CD4-positive, alpha-beta memory T cell (primary cell): ENCODE results near the gene ADD2. TPM values are rescaled to one million over a fixed set of nuclear protein-coding genes. Genes with fewer than 3 reads are reported as not detected.
"Not testable (repeated sequence)": the region's sequence is repeated elsewhere in the genome, so short reads cannot be mapped to it uniquely, and the experiment has no call there.

Source experiments
- CTCF ChIA-PET: fragments of 350-600 bp; sonication (Branson Sonifier 250); formaldehyde crosslinking; loops from one replicate; lab custom pipeline; 2021; ENCODE audit warnings: inconsistent platforms; ENCODE audit not compliant: partially characterized antibody; lab: Charles Lee
- POLR2A ChIA-PET: fragments of 350-600 bp; sonication (Branson Sonifier 250); formaldehyde crosslinking; loops from one replicate; lab custom pipeline; 2021; ENCODE audit not compliant: partially characterized antibody; lab: Charles Lee
- DNase-seq, 5 donors: peaks; one replicate each; pipeline versions ENCODE4 v3.0.0 to v3.0.0-alpha.2; 2020 to 2022; ENCODE audit warnings: mixed read lengths in 1 of 5
- H3K27ac ChIP-seq: one replicate; pipeline ENCODE4 v1.7.0; 2013; ENCODE audit warnings: low read depth, low read length
- H3K27me3 ChIP-seq: 2 replicates; pipeline ENCODE4 v1.7.0; 2013; ENCODE audit warnings: mild to moderate bottlenecking, low read length, moderate library complexity; ENCODE audit not compliant: insufficient read depth
- H3K36me3 ChIP-seq: 2 replicates; pipeline ENCODE4 v1.7.0; 2013; ENCODE audit warnings: mild to moderate bottlenecking, low read length, moderate library complexity; ENCODE audit not compliant: insufficient read depth
- H3K4me1 ChIP-seq: 2 replicates; pipeline ENCODE4 v1.7.0; 2013; ENCODE audit warnings: mild to moderate bottlenecking, low read length, moderate library complexity; ENCODE audit not compliant: insufficient read depth
- H3K4me3 ChIP-seq, 2 donors: one replicate each; pipeline ENCODE4 v1.7.0; 2013; ENCODE audit warnings: low read length in 2 of 2, mild to moderate bottlenecking in 1 of 2
- H3K9me3 ChIP-seq, 2 donors: one replicate each; pipeline ENCODE4 v1.7.0; 2013; ENCODE audit warnings: low read length in 2 of 2, control low read depth in 1 of 2; ENCODE audit not compliant: control insufficient read depth in 1 of 2
- H3K27ac Mint-ChIP-seq, 7 donors: one replicate each; pipeline ENCODE4 v1.8.0; 2020 to 2021; ENCODE audit warnings: mixed read lengths in 7 of 7, mild to moderate bottlenecking in 6 of 7, inconsistent platforms in 3 of 7, moderate library complexity in 3 of 7
- H3K27me3 Mint-ChIP-seq, 2 donors: one replicate each; pipeline ENCODE4 v1.8.0; 2020 to 2021; ENCODE audit warnings: mixed read lengths in 2 of 2
- H3K36me3 Mint-ChIP-seq, 2 donors: one replicate each; pipeline ENCODE4 v1.8.0; 2020 to 2021; ENCODE audit warnings: mixed read lengths in 2 of 2, inconsistent platforms in 1 of 2, mild to moderate bottlenecking in 1 of 2
- H3K4me1 Mint-ChIP-seq, 4 donors: one replicate each; pipeline ENCODE4 v1.8.0; 2020 to 2021; ENCODE audit warnings: mixed read lengths in 4 of 4, mild to moderate bottlenecking in 1 of 4
- H3K4me3 Mint-ChIP-seq, 8 donors: one replicate each; pipeline ENCODE4 v1.8.0; 2020 to 2021; ENCODE audit warnings: mixed read lengths in 8 of 8, mild to moderate bottlenecking in 7 of 8, moderate library complexity in 6 of 8, inconsistent platforms in 3 of 8
- H3K9me3 Mint-ChIP-seq, 8 donors: one replicate each; pipeline ENCODE4 v1.8.0; 2020 to 2021; ENCODE audit warnings: mixed read lengths in 8 of 8, mild to moderate bottlenecking in 5 of 8, inconsistent platforms in 3 of 8, moderate library complexity in 1 of 8
- intact Hi-C: fragments of 100-400 bp; cut with micrococcal nuclease; formaldehyde crosslinking; loops from one replicate; pipeline ENCODE4 v1.15.1; 2023
- polyA plus RNA-seq, 2 donors: library from polyadenylated mRNA; unstranded; fragments of 300-500 nt; fragmentation: Illumina TruSeq; gene quantifications; one replicate each; pipeline ENCODE4 v1.2.3, GENCODE V29; 2021
- total RNA-seq, 2 experiments: library from RNA; stranded (reverse); gene quantifications; one replicate each; pipeline ENCODE4 v1.2.3, GENCODE V29; 2021

ADD2 gene
- total and polyA plus RNA-seq, 4 experiments from 2014 or later: 0.41 to 1.1 (median 0.94) TPM; not detected in 1

GRCh38 chr2:70658476-70658875 is 109.5 kb downstream of the ADD2 start:
- no peak for DNase-seq
- intact Hi-C loops: no loop called here
- Mint-ChIP-seq H3K9me3 (peaks cover 0 to 1% (median 0%) of the 10 kb centered on the region in 8 donors), H3K4me1 (peaks cover 11 to 21% (median 15%) of the 10 kb centered on the region in 4 donors), H3K27me3 (peaks cover 14 to 27% of the 10 kb centered on the region in 2 donors), H3K4me3 (no peak overlapping the region), H3K36me3 (no peaks in the 10 kb centered on the region), H3K27ac (no peak overlapping the region)
- Histone ChIP-seq H3K4me1 (peaks cover 13% of the 10 kb centered on the region), H3K27me3 (no peaks in the 10 kb centered on the region), H3K27ac (no peak overlapping the region), H3K4me3 (no peak overlapping the region), H3K9me3 (no peaks in the 10 kb centered on the region), H3K36me3 (no peaks in the 10 kb centered on the region)
- CTCF ChIA-PET: interaction anchor here (0.9 to 1.4 kb wide), 2 partner anchors 13 to 132 kb away, joined by 3 to 4 read pairs; partner anchors contain the start of gene FIGLA
- POLR2A ChIA-PET: no interaction called here

GRCh38 chr2:70657246-70657645 is 110.8 kb downstream of the ADD2 start:
- Mint-ChIP-seq H3K9me3 (no peaks in the 10 kb centered on the region), H3K27ac (peak overlapping the region in 3 of 7 donors; percentile 28 to 44 (median 43)), H3K36me3 (no peaks in the 10 kb centered on the region), H3K27me3 (peaks cover 14 to 28% of the 10 kb centered on the region in 2 donors), H3K4me1 (peaks cover 11 to 21% (median 15%) of the 10 kb centered on the region in 4 donors), H3K4me3 (peak overlapping the region in 1 of 8 donors; percentile 25)
- H3K36me3 ChIP-seq: no peaks in the 10 kb centered on the region
- peaks cover 13% of the 10 kb centered on the region for H3K4me1 ChIP-seq
- ChIA-PET CTCF (interaction anchor here (0.8 to 2.3 kb wide), 5 partner anchors 12 to 354 kb away, joined by 3 to 15 read pairs (median 7); partner anchors contain the start of genes ADD2 and FAM136A), POLR2A (no interaction called here)
- H3K27ac ChIP-seq: no peak overlapping the region
- intact Hi-C loops: no loop called here
- no peaks in the 10 kb centered on the region for H3K27me3 ChIP-seq
- no peak for DNase-seq
- H3K9me3 ChIP-seq: no peaks in the 10 kb centered on the region
- H3K4me3 ChIP-seq: no peak overlapping the region

GRCh38 chr2:70656421-70657010 is 111.5 kb downstream of the ADD2 start:
- Mint-ChIP-seq H3K4me3 (peak overlapping the region in 2 of 8 donors; percentile 9 to 42), H3K27me3 (peaks cover 16 to 28% of the 10 kb centered on the region in 2 donors), H3K9me3 (peaks cover 0 to 7% (median 3%) of the 10 kb centered on the region in 8 donors), H3K27ac (peak overlapping the region in 4 of 7 donors; percentile 23 to 75 (median 32)), H3K36me3 (no peaks in the 10 kb centered on the region), H3K4me1 (peaks cover 11 to 21% (median 15%) of the 10 kb centered on the region in 4 donors)
- DNase-seq: peak; percentile 31 to 59 (median 43)
- intact Hi-C loops: no loop called here
- Histone ChIP-seq H3K9me3 (no peaks in the 10 kb centered on the region), H3K27me3 (no peaks in the 10 kb centered on the region), H3K4me1 (peaks cover 13% of the 10 kb centered on the region), H3K27ac (no peak overlapping the region), H3K36me3 (no peaks in the 10 kb centered on the region), H3K4me3 (no peak overlapping the region)
- POLR2A ChIA-PET: no interaction called here
- CTCF ChIA-PET: interaction anchor here (0.6 to 2.3 kb wide), 8 partner anchors 11 to 353 kb away, joined by 3 to 15 read pairs (median 6); partner anchors contain the start of genes ADD2 and FAM136A

- H3K27me3 Mint-ChIP-seq: peaks cover 16 to 25% of the 10 kb centered on the region in 2 donors
These were observed 112.2 kb downstream of the ADD2 start for GRCh38 chr2:70655786-70656185.

GRCh38 chr2:70655211-70655610 is 112.8 kb downstream of the ADD2 start:
- H3K4me3 ChIP-seq, H3K36me3 ChIP-seq, H3K4me3 Mint-ChIP-seq, H3K36me3 Mint-ChIP-seq, H3K9me3 ChIP-seq, H3K27ac ChIP-seq, H3K27me3 ChIP-seq, H3K9me3 Mint-ChIP-seq, POLR2A ChIA-PET: not testable (repeated sequence)
- DNase-seq: peak in 3 of 5 donors; percentile 12 to 23 (median 16)
- H3K27me3 Mint-ChIP-seq: peaks cover 16 to 22% of the 10 kb centered on the region in 2 donors
- peaks cover 13% of the 10 kb centered on the region for H3K4me1 ChIP-seq
- CTCF ChIA-PET: interaction anchor here (0.7 to 2.3 kb wide), 8 partner anchors 8 to 293 kb away, joined by 3 to 15 read pairs (median 3); no protein-coding TSS in a partner anchor
- intact Hi-C loops: loop anchor here (1.0 kb wide), 1 partner anchor 292 kb away; no protein-coding TSS in a partner anchor
- peaks cover 11 to 21% (median 15%) of the 10 kb centered on the region in 4 donors for H3K4me1 Mint-ChIP-seq
- peak overlapping the region in 2 of 7 donors; percentile 15 to 51 for H3K27ac Mint-ChIP-seq

More at GRCh38 chr2:70655786-70656185, 112.2 kb downstream of the ADD2 start:
- Mint-ChIP-seq H3K4me3 (no peak overlapping the region), H3K27ac (peak overlapping the region in 1 of 7 donors; percentile 51), H3K9me3 (peaks cover 0 to 10% (median 3%) of the 10 kb centered on the region in 8 donors), H3K36me3 (no peaks in the 10 kb centered on the region), H3K4me1 (peaks cover 11 to 21% (median 15%) of the 10 kb centered on the region in 4 donors)
- ChIA-PET POLR2A (no interaction called here), CTCF (interaction anchor here (0.7 to 2.3 kb wide), 9 partner anchors 8 to 292 kb away, joined by 3 to 15 read pairs (median 3); no protein-coding TSS in a partner anchor)
- H3K9me3 ChIP-seq: no peaks in the 10 kb centered on the region
- H3K4me3 ChIP-seq: no peak overlapping the region
- DNase-seq: no peak
- intact Hi-C loops: loop anchor here (1.0 kb wide), 1 partner anchor 292 kb away; no protein-coding TSS in a partner anchor
- no peaks in the 10 kb centered on the region for H3K36me3 ChIP-seq
- no peaks in the 10 kb centered on the region for H3K27me3 ChIP-seq
- H3K4me1 ChIP-seq: peaks cover 13% of the 10 kb centered on the region
- no peak overlapping the region for H3K27ac ChIP-seq

- intact Hi-C loops: loop anchor here (5.0 kb wide), 1 partner anchor 739 kb away; no protein-coding TSS in a partner anchor
These were observed 116.3 kb downstream of the ADD2 start for GRCh38 chr2:70651727-70652126.

GRCh38 chr2:70651014-70651413 is 117.0 kb downstream of the ADD2 start:
- peaks cover 0 to 8% (median 3%) of the 10 kb centered on the region in 4 donors for H3K4me1 Mint-ChIP-seq
- H3K36me3 ChIP-seq: no peaks in the 10 kb centered on the region
- ChIA-PET CTCF (interaction anchor here (0.7 to 2.4 kb wide), 6 partner anchors 9 to 350 kb away, joined by 3 to 18 read pairs (median 4); no protein-coding TSS in a partner anchor), POLR2A (no interaction called here)
- peaks cover 0 to 10% (median 3%) of the 10 kb centered on the region in 8 donors for H3K9me3 Mint-ChIP-seq
- intact Hi-C loops: loop anchor here (5.0 kb wide), 1 partner anchor 739 kb away; no protein-coding TSS in a partner anchor
- DNase-seq: no peak
- H3K27ac Mint-ChIP-seq: peak overlapping the region in 1 of 7 donors; percentile 53
- no peaks in the 10 kb centered on the region for H3K36me3 Mint-ChIP-seq
- H3K27me3 Mint-ChIP-seq: peaks cover 11 to 13% of the 10 kb centered on the region in 2 donors
- no peak overlapping the region for H3K4me3 Mint-ChIP-seq
- no peak overlapping the region for H3K27ac ChIP-seq
- H3K27me3 ChIP-seq: no peaks in the 10 kb centered on the region
- no peak overlapping the region for H3K4me3 ChIP-seq
- H3K4me1 ChIP-seq: peaks cover under 1% of the 10 kb centered on the region
- no peaks in the 10 kb centered on the region for H3K9me3 ChIP-seq

More at GRCh38 chr2:70651727-70652126, 116.3 kb downstream of the ADD2 start:
- Histone ChIP-seq H3K27ac (no peak overlapping the region), H3K9me3 (no peaks in the 10 kb centered on the region), H3K27me3 (no peaks in the 10 kb centered on the region), H3K4me1 (peaks cover 7% of the 10 kb centered on the region), H3K36me3 (no peaks in the 10 kb centered on the region), H3K4me3 (no peak overlapping the region)
- DNase-seq: no peak
- H3K4me1 Mint-ChIP-seq: peaks cover 6 to 16% (median 10%) of the 10 kb centered on the region in 4 donors
- no peak overlapping the region for H3K27ac Mint-ChIP-seq
- no peaks in the 10 kb centered on the region for H3K36me3 Mint-ChIP-seq
- no peak overlapping the region for H3K4me3 Mint-ChIP-seq
- POLR2A ChIA-PET: no interaction called here
- H3K9me3 Mint-ChIP-seq: peaks cover 0 to 10% (median 3%) of the 10 kb centered on the region in 8 donors
- H3K27me3 Mint-ChIP-seq: peaks cover 15% of the 10 kb centered on the region in 2 donors
- CTCF ChIA-PET: interaction anchor here (0.9 to 2.4 kb wide), 5 partner anchors 9 to 351 kb away, joined by 3 to 18 read pairs (median 5); no protein-coding TSS in a partner anchor
